CD4-positive, alpha-beta T cell treated with Interleukin-4 for 4 hours (primary cell): ENCODE data around the gene ZC3H10.
"Not testable (repeated sequence)": the region's sequence is repeated elsewhere in the genome, so short reads cannot be mapped to it uniquely, and the experiment has no call there.

Experiments
- DNase-seq: peaks from one replicate; pipeline ENCODE4 v3.0.0-alpha.2; 2020

The ZC3H10 gene

DNA sequence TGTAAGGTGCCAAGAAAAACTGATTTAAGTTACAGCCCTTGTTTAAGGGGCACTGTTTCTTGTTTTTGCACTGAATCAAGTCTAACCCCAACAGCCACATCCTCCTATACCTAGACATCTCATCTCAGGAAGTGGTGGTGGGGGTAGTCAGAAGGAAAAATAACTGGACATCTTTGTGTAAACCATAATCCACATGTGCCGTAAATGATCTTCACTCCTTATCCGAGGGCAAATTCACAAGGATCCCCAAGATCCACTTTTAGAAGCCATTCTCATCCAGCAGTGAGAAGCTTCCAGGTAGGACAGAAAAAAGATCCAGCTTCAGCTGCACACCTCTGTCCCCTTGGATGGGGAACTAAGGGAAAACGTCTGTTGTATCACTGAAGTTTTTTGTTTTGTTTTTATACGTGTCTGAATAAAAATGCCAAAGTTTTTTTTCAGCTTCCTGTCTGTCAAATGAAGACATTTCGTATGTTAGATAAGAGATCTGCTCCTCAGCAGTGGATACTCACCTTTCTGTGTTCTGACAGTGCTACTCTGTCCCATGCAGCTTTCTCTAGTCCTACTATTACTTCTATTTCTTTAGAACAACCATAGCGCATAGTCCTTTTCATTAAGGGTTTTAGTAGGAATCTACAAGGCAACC lies 14.9 kb upstream of the ZC3H10 start:
- DNase-seq, result peak; percentile 51

- DNase-seq, result no peak
Measured at GRCh38 chr12:56103823-56104108, 14.3 kb upstream of the ZC3H10 start.

DNA sequence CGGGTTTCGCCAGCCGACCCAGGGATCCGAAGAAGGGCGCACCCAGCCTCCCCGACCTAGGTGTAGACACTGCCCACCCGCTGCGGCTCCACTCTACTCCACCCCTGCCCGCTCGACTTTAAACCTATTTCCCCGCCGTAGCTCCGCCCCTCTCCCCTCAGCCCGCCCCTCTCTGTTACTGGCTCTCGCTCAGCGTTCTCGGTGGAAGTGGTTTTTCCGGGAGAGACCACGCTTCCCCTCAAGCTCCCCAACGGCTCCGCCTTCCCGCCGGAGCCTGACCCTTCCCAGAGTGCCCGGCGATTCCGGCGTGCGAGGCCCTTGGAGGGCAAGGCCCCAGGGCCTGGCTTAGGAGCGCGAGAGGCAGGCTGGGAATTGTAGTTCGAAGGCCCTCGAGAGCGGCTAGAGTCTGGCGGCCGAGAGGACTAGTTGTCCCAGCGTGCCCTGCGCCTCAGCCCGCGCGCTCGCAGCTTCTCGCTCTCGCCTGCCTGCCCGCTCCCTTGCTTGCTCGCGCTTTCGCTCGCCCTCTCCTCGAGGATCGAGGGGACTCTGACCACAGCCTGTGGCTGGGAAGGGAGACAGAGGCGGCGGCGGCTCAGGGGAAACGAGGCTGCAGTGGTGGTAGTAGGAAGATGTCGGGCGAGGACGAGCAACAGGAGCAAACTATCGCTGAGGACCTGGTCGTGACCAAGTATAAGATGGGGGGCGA lies 13.8 kb upstream of the ZC3H10 start, which contains the start of gene PA2G4:
PA2G4 (plus strand) TSS at position 451 of the 706 bp plus-strand sequence; CDS start at position 630, 179 bp downstream.
- peak; percentile 99 for DNase-seq

DNA sequence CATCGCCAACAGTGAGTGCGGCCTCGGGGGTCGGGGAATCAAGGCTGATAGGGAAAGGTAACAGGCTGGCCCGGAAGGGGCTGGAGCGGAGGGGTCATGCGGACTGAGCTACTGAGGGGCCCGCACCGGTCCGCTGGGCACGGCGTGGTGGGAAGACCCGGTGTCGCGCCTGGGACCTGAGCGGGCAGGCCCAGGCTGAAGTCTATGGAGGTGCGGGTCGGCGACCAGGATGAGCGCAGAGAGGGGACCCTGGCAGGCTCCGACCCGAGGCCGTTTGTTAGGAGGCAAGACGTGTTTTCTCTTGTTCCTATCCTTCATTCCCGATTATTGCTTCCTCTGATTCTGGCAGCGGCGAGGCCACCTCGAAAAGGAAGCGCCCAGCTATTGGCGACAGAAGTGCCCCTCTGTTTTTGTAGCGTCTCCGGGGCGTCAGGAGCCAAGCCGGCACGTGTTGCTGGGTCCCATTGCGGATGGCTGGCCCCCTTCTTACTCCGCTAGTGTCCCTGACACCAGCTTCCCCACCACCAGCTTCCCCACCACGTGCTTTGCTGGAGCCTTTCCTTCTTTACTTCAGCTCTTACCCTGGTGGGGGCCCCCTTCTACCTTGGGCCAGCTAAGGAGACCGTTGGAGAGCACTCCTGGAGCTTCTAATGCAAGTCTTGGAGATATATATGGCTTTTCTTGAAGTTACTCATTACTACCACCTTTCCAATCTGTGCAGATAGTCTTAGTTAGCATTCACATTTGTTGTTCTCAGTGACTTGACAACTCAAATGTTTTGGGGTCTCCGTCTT lies 13.1 kb upstream of the ZC3H10 start:
- DNase-seq, result no peak

- DNase-seq, result no peak
Measured at GRCh38 chr12:56105609-56105902, 12.5 kb upstream of the ZC3H10 start.

DNA sequence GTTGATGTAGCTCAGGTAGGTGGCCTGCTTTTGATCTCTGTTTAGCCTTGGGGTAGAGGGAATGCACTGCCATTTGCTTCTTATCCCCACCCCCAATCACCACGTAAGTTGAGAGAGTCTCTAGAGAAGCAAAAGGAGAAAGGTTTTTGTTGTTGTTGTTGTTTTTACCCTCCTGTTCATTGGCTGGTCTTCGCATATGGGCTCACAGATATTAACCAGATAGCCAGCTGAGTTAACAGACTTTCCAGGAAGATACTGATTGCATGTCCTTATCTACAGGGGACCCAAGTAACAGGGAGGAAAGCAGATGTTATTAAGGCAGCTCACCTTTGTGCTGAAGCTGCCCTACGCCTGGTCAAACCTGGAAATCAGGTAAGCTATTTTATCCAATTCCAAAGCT lies 10.8 kb upstream of the ZC3H10 start:
- no peak for DNase-seq

DNA sequence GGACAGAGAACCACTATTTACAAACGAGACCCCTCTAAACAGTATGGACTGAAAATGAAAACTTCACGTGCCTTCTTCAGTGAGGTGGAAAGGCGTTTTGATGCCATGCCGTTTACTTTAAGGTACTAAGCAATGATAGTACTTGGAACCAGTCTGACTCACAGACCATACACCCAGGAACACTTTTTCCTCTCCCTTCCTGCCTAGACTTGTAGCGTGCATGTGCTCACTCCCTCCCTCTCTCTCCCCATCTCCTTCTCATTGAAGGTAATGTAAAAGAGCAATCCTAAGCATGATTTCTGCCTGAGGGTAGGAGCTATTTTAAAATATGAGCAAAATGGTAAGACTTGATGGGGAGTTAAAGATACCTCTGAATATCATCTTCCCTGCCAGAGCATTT lies 7.5 kb upstream of the ZC3H10 start:
- DNase-seq, result no peak

DNA sequence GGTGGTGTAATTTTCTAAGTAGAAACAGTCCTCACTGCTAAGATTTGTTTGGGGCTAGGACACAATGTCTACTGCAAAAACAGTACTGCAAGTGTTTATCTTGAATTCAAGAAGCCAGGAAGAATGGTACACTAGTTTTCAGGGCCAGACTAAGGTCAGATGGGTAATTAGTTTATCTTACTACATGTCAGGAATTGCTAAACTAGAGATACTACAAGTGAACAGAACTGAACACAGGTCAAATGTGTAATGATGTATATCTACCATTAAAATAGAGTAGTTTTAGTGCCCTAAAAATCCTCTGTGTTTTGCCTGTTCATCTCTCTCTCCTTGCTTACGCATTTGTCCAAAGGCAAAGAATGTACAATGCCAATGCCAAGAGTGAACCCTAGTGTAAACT lies 4.0 kb upstream of the ZC3H10 start:
- DNase-seq, result no peak

DNA sequence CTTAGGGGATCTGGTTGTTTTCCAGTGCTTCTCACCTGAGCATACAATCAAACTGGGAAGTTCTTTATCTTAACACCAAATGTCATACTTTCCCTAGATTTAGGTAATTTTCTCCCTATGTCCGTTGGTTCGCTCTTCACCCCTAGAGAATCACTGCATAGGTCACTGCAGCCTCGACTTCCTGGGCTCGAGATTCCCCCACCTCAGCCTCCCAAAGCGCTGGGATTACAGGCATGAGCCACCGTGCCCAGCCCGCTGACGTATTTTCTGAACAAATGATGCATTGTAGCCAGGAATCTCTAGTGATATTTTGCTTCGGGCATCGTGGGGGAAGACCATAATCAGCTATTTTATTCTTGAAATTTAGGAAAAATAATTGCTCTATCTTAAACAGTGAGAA lies 2.7 kb upstream of the ZC3H10 start:
- no peak for DNase-seq

DNA sequence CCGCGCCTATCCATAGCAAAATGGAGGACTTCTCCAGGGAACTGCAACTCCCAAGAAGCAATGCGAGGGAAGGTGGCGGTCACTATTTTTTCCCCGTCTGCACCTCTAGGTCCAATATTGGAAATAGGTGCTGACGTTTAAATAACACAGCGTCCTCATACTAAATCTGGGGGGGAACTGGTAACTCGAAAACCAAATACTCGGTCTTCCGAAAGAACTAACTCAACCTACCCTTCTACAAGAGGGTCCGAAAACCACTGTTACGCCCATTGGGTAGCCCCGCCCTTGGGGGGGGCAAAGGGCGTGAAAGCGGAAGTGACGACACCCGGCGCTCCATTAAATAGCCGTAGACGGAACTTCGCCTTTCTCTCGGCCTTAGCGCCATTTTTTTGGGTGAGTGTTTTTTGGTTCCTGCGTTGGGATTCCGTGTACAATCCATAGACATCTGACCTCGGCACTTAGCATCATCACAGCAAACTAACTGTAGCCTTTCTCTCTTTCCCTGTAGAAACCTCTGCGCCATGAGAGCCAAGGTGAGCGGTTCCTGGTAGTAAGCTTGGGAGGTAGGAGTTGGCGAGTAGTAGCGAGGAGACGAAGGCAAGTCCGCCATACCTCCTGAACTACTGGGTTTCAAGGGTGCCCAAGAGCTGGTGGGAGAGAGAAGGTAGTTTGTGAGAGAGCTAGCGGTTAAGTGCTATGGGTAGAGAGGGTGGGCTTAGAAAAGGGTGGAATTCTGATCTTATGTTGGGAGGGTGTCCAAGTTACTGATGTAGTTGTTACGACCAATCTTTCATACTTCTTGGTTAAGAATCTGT lies 1.6 kb upstream of the ZC3H10 start, which contains the start of gene RPL41:
RPL41 (plus strand) TSS at position 367 of the 815 bp plus-strand sequence.
- DNase-seq, result peak; percentile 93

DNA sequence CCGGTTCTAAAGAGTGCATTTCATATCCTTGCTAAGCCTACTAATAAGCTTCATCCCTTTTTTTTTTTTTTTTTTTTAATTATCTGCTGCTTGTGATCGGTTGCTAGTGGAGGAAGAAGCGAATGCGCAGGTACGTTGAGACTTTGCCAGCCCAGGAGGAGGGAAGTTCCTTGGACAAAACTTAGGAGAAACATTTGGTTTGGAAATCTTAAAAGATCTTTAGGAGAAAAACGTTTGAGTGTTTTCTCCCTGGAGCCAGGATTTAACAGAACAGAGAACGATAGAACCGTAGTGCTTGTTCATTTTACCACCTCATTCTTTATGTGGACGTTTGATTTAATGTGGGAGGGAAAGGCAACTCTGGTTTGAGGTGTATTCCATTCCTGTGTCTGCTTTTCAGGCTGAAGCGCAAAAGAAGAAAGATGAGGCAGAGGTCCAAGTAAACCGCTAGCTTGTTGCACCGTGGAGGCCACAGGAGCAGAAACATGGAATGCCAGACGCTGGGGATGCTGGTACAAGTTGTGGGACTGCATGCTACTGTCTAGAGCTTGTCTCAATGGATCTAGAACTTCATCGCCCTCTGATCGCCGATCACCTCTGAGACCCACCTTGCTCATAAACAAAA lies 872 bp upstream of the ZC3H10 start:
- not testable (repeated sequence) for DNase-seq

GRCh38 chr12:56118688-56119357 lies 757 bp downstream of the ZC3H10 start:
- DNase-seq, result no peak

DNA sequence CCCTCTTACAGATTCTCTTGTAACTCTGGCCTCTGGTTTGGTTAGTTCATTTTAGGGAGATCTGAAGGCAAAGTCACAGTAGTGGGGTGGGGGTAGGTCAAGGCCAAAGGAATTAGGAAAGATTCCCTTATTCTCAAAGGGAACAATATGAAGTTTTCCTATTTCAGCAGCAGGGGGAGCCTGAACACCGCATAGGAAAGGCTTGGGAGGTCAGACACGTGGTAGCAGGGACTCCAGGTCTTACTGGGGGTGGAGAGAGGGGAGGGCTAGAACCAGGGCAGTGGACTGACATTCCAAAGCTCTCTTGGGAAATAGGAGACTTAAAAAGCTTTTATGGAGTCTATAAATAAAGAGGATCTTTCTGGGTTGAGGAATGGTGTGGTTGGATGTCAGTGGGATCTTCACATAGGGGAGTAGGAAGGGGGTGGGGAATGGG lies 1.3 kb downstream of the ZC3H10 start:
- peak; percentile 78 for DNase-seq

DNA sequence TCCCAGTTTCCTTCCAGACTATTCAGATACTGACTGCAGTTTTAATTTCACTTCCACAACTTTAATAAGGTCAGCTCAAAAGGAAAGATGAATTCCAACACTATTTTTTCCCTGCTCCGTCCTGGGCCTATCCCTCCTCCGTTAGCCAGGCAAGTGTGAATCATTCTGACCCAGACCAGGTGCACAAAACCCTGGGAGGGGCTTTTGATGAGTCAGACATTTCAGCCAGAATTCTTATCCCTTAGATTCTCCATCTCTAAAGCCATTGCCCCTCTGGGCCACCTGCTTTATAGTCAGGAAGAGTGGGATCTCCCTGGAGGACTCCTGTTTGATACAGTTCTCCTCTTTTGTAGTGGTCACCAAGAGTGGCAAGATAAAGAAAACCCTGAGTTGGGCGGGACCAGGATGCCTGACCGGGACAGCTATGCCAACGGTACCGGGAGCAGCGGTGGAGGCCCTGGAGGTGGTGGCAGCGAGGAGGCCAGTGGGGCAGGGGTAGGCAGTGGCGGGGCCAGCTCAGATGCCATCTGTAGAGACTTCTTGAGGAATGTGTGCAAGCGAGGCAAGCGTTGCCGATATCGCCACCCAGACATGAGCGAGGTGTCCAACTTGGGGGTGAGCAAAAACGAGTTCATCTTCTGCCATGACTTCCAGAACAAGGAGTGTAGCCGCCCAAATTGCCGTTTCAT lies 2.2 kb downstream of the ZC3H10 start:
- DNase-seq, result no peak

- no peak for DNase-seq
Measured at GRCh38 chr12:56121204-56121870, 3.3 kb downstream of the ZC3H10 start.

DNA sequence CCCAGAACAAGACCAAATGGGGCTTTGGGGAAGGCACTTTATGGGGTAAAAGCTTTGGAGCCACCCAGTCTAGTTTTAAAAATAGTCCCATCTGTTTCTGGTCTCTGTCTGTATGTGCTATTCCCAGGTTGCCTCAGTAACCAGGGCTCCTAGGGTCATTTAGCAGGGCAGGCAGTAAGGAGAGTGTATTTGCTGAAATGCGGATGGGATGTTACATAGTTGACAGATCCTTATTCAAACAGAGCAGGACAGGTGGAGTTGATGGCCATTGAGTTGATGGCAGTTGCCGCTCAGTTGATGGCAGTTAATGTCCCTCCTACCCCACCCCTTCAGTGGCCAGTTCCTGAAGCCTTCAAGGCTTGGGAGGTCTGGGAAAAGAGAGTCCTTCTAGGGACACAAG lies 4.6 kb downstream of the ZC3H10 start:
- DNase-seq, result no peak

DNA sequence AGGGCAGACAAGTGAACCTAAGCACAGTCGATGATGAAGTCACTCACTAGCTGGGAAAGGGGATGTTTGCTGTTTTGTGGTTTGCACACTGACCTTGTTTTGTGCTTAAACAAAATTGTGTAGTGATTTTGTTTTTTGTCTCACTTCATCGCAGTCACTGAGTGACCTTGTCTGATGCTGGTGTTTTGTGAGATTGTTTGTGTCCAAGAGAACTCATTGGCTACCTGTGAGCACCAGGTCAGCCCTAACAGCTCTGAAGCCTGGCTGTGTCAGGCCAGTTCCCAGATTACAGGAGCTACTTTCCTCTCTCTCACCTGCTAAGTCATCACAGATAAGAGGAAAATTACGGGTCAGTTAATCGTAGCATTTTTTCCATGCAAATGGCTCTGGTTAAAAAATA lies 6.1 kb downstream of the ZC3H10 start:
- no peak for DNase-seq

GRCh38 chr12:56126732-56127239 lies 8.7 kb downstream of the ZC3H10 start:
- no peak for DNase-seq

- DNase-seq, result no peak
Measured at GRCh38 chr12:56127485-56127887, 9.4 kb downstream of the ZC3H10 start.

- DNase-seq, result peak; percentile 100
Measured at GRCh38 chr12:56127888-56128669, 10.0 kb downstream of the ZC3H10 start, which contains the start of gene ESYT1. Gene ESYT1 (plus strand): TSS chr12:56128267. CDS start chr12:56128320, 53 bp downstream.
